WTC11 (cell line): Measurements from ENCODE around the gene ATN1. TPM values are rescaled to one million over a fixed set of nuclear protein-coding genes. Genes with fewer than 3 reads are reported as not detected.

Source experiments
- ATAC-seq: fragments of 200-7000 bp; cut with Tn5 transposase; 2 replicates; pipeline ENCODE4 v1.10.0; 2021; ENCODE audit warnings: mild to moderate bottlenecking, moderate library complexity
- CTCF ChIA-PET: fragments of 300-600 bp; sonication (Branson Sonifier 250); formaldehyde crosslinking; loops from one replicate; lab custom pipeline; 2021; ENCODE audit warnings: antibody characterized with exemption; lab: Charles Lee
- POLR2A ChIA-PET: fragments of 350-600 bp; sonication (Branson Sonifier 250); formaldehyde crosslinking; loops from one replicate; lab custom pipeline; 2021; ENCODE audit warnings: antibody characterized with exemption; lab: Charles Lee
- DNase-seq: peaks from one replicate; pipeline ENCODE4 v3.0.0; 2021; ENCODE audit warnings: low spot score
- H3K27ac Mint-ChIP-seq: 2 replicates; pipeline ENCODE4 v1.8.0; 2021; ENCODE audit warnings: mixed read lengths
- H3K27me3 Mint-ChIP-seq: 2 replicates; pipeline ENCODE4 v1.8.0; 2021; ENCODE audit warnings: low read depth, mild to moderate bottlenecking, moderate library complexity, mixed read lengths
- H3K36me3 Mint-ChIP-seq: 2 replicates; pipeline ENCODE4 v1.8.0; 2021; ENCODE audit warnings: mixed read lengths
- H3K4me1 Mint-ChIP-seq: 2 replicates; pipeline ENCODE4 v1.8.0; 2022; ENCODE audit warnings: mixed read lengths
- H3K4me3 Mint-ChIP-seq: 2 replicates; pipeline ENCODE4 v1.8.0; 2021; ENCODE audit warnings: mild to moderate bottlenecking, moderate library complexity, mixed read lengths
- H3K9me3 Mint-ChIP-seq: 2 replicates; pipeline ENCODE4 v1.8.0; 2021; ENCODE audit warnings: mixed read lengths
- AR ChIP-seq: fragments of 250-450 bp; sonication (Bioruptor Pico); IDR thresholded peaks from 2 replicates; pipeline ENCODE4 v1.9.0; 2021; ENCODE audit warnings: mild to moderate bottlenecking
- CREM ChIP-seq: sonication (generic); formaldehyde crosslinking; IDR thresholded peaks from 2 replicates; pipeline ENCODE4 v1.8.1; 2022; ENCODE audit warnings: mild to moderate bottlenecking, missing genetic modification reagents, moderate library complexity
- ELF4 ChIP-seq: sonication (generic); formaldehyde crosslinking; IDR thresholded peaks from 2 replicates; pipeline ENCODE4 v1.8.1; 2022; ENCODE audit warnings: low read depth, mild to moderate bottlenecking, moderate library complexity, missing genetic modification reagents
- EMX1 ChIP-seq: fragments of 250-450 bp; sonication (Bioruptor Pico); IDR thresholded peaks from 2 replicates; pipeline ENCODE4 v1.8.0; 2021; ENCODE audit warnings: mild to moderate bottlenecking
- ESRRA ChIP-seq: sonication (generic); formaldehyde crosslinking; IDR thresholded peaks from 2 replicates; pipeline ENCODE4 v1.8.1; 2022; ENCODE audit warnings: mild to moderate bottlenecking, missing genetic modification reagents, borderline replicate concordance
- GRHL2 ChIP-seq: fragments of 250-450 bp; sonication (Bioruptor Pico); IDR thresholded peaks from 2 replicates; pipeline ENCODE4 v1.8.0; 2022; ENCODE audit warnings: mild to moderate bottlenecking, moderate library complexity; ENCODE audit not compliant: insufficient replicate concordance, severe bottlenecking
- GTF2I ChIP-seq: fragments of 250-450 bp; sonication (Bioruptor Pico); conservative IDR thresholded peaks from 2 replicates; pipeline ENCODE4 v1.4.0; 2021; ENCODE audit warnings: mild to moderate bottlenecking
- IRF2 ChIP-seq: sonication (generic); formaldehyde crosslinking; IDR thresholded peaks from 2 replicates; pipeline ENCODE4 v1.8.0; 2022; ENCODE audit warnings: low read depth, missing genetic modification reagents, borderline replicate concordance
- MYBL2 ChIP-seq: sonication (generic); formaldehyde crosslinking; IDR thresholded peaks from 2 replicates; pipeline ENCODE4 v1.8.1; 2023; ENCODE audit warnings: mild to moderate bottlenecking, moderate library complexity, missing genetic modification reagents
- NR1H2 ChIP-seq: sonication (generic); formaldehyde crosslinking; IDR thresholded peaks from 2 replicates; pipeline ENCODE4 v1.9.0; 2021; ENCODE audit warnings: mild to moderate bottlenecking, moderate library complexity, missing genetic modification reagents
- NR3C1 ChIP-seq: sonication (generic); formaldehyde crosslinking; conservative IDR thresholded peaks from 2 replicates; pipeline ENCODE4 v1.8.1; 2023; ENCODE audit warnings: low read depth, mild to moderate bottlenecking, missing genetic modification reagents
- RELA ChIP-seq: sonication (generic); formaldehyde crosslinking; IDR thresholded peaks from 2 replicates; pipeline ENCODE4 v1.8.1; 2022; ENCODE audit warnings: missing genetic modification reagents, mild to moderate bottlenecking, borderline replicate concordance
- SMAD3 ChIP-seq: sonication (generic); formaldehyde crosslinking; IDR thresholded peaks from 2 replicates; pipeline ENCODE4 v1.8.0; 2022; ENCODE audit warnings: missing genetic modification reagents, mild to moderate bottlenecking, borderline replicate concordance
- SMAD4 ChIP-seq: sonication (generic); formaldehyde crosslinking; IDR thresholded peaks from 2 replicates; pipeline ENCODE4 v1.8.0; 2022; ENCODE audit warnings: mild to moderate bottlenecking, missing genetic modification reagents
- SOX15 ChIP-seq: fragments of 250-450 bp; sonication (Bioruptor Pico); IDR thresholded peaks from 2 replicates; pipeline ENCODE4 v1.9.0; 2021; ENCODE audit warnings: mild to moderate bottlenecking
- SP1 ChIP-seq: sonication (generic); formaldehyde crosslinking; conservative IDR thresholded peaks from 2 replicates; pipeline ENCODE4 v1.8.1; 2022; ENCODE audit warnings: missing genetic modification reagents
- ZBTB21 ChIP-seq: sonication (generic); formaldehyde crosslinking; IDR thresholded peaks from 2 replicates; pipeline ENCODE4 v1.8.1; 2023; ENCODE audit warnings: mild to moderate bottlenecking, missing genetic modification reagents, borderline replicate concordance
- ZBTB43 ChIP-seq: sonication (generic); formaldehyde crosslinking; IDR thresholded peaks from 2 replicates; pipeline ENCODE4 v1.8.1; 2023; ENCODE audit warnings: mild to moderate bottlenecking, missing genetic modification reagents
- ZNF317 ChIP-seq: sonication (generic); formaldehyde crosslinking; IDR thresholded peaks from 2 replicates; pipeline ENCODE4 v1.8.1; 2023; ENCODE audit warnings: low read depth, mild to moderate bottlenecking, moderate library complexity, missing genetic modification reagents, borderline replicate concordance
- ZNF396 ChIP-seq: fragments of 250-450 bp; sonication (Bioruptor Pico); IDR thresholded peaks from 2 replicates; pipeline ENCODE4 v1.8.0; 2021; ENCODE audit warnings: mild to moderate bottlenecking, moderate library complexity, borderline replicate concordance
- ZNF671 ChIP-seq: fragments of 250-450 bp; sonication (Bioruptor Pico); IDR thresholded peaks from 2 replicates; pipeline ENCODE4 v1.8.0; 2021; ENCODE audit warnings: mild to moderate bottlenecking
- total RNA-seq: library from RNA; stranded (reverse); gene quantifications from 3 replicates; pipeline ENCODE4 v1.2.3, GENCODE V29; 2021
- TF ChIP-seq, protein P1 (sequence below): sonication (generic); formaldehyde crosslinking; conservative IDR thresholded peaks from 2 replicates; pipeline ENCODE4 v1.8.1; 2023; ENCODE audit warnings: mild to moderate bottlenecking, low read depth, missing genetic modification reagents, moderate library complexity

Gene ATN1
- total RNA-seq, 1 experiment from 2014 or later, result 87.1 TPM

GRCh38 chr12:6974180-6974579, 46.4 kb downstream of the ATN1 start (continued):
- no peak for TF ChIP-seq GRHL2 (CRISPR knock-in tag)
- TF ChIP-seq ZNF671, result no peak
- no peak for TF ChIP-seq NR1H2 (CRISPR knock-in tag)
- no peak for TF ChIP-seq SMAD3 (CRISPR knock-in tag)
- no peak for TF ChIP-seq ZBTB43 (CRISPR knock-in tag)

DNA sequence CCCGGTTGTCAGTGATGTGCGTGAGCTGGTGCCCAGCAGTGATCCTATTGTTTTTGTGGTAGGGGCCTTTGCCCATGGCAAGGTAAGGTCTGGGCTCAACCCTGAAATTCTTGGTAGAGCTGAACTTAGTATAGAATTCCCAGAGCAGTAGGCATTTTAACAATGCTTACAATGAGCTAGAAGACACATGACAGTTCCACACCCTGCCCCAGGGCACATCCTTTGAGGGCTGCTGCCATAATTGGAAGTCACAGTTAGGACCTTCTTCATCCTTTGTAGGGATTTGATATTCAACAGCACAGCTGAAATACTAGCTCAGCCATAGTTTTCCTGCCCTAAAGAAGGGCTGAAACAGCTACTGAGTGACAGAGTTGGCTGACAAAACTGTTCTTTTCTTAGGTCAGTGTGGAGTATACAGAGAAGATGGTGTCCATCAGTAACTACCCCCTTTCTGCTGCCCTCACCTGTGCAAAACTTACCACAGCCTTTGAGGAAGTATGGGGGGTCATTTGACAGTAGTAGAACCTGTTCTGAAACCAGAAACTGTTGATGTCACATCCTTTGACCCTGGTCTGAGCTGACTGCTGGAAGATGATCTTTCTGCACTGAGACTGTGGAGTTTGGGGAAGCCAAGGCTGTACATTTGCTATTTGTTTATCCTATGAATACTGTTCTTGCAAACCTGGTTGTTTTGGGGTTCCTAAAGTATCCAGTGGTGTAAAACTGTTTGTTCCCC, 47.7 kb downstream of the ATN1 start:
- no peak for DNase-seq
- ATAC-seq, result no peak
- TF ChIP-seq SOX15 (CRISPR knock-in tag) (no peak), IRF2 (CRISPR knock-in tag) (no peak), MYBL2 (no peak), AR (CRISPR knock-in tag) (no peak), SP1 (CRISPR knock-in tag) (no peak), ZNF317 (no peak), RELA (CRISPR knock-in tag) (no peak), ESRRA (CRISPR knock-in tag) (no peak), EMX1 (no peak), NR3C1 (no peak), SMAD4 (CRISPR knock-in tag) (no peak), GTF2I (CRISPR knock-in tag) (no peak), ZBTB21 (CRISPR knock-in tag) (no peak), CREM (CRISPR knock-in tag) (no peak), ZNF396 (CRISPR knock-in tag) (no peak), ELF4 (no peak)
- TF ChIP-seq, protein P1, sequence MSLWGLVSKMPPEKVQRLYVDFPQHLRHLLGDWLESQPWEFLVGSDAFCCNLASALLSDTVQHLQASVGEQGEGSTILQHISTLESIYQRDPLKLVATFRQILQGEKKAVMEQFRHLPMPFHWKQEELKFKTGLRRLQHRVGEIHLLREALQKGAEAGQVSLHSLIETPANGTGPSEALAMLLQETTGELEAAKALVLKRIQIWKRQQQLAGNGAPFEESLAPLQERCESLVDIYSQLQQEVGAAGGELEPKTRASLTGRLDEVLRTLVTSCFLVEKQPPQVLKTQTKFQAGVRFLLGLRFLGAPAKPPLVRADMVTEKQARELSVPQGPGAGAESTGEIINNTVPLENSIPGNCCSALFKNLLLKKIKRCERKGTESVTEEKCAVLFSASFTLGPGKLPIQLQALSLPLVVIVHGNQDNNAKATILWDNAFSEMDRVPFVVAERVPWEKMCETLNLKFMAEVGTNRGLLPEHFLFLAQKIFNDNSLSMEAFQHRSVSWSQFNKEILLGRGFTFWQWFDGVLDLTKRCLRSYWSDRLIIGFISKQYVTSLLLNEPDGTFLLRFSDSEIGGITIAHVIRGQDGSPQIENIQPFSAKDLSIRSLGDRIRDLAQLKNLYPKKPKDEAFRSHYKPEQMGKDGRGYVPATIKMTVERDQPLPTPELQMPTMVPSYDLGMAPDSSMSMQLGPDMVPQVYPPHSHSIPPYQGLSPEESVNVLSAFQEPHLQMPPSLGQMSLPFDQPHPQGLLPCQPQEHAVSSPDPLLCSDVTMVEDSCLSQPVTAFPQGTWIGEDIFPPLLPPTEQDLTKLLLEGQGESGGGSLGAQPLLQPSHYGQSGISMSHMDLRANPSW, result no peak
- Mint-ChIP-seq H3K4me1 (peaks cover 10% of the 10 kb centered on the region), H3K4me3 (no peak overlapping the region), H3K27me3 (no peaks in the 10 kb centered on the region), H3K9me3 (no peaks in the 10 kb centered on the region), H3K27ac (no peak overlapping the region), H3K36me3 (peaks cover 60% of the 10 kb centered on the region)
- CTCF ChIA-PET, result interaction anchor here (1.2 to 1.8 kb wide), 3 partner anchors 13 to 103 kb away, joined by 4 to 5 read pairs (median 4); partner anchors contain the start of gene SPSB2
- POLR2A ChIA-PET, result interaction anchor here (0.7 to 1.2 kb wide), 3 partner anchors 30 to 102 kb away, joined by 3 read pairs; partner anchors contain the start of genes LPCAT3 and SPSB2
